NT2/D1 (cell line): Measurements from ENCODE around the gene COA3.

Source experiments
- DNase-seq: peaks from one replicate; pipeline ENCODE4 v3.0.0-alpha.2; 2011; ENCODE audit warnings: low read depth, low spot score
- H3K27me3 ChIP-seq: 2 replicates; pipeline ENCODE4 v1.6.0; 2011; ENCODE audit warnings: mild to moderate bottlenecking; ENCODE audit not compliant: insufficient read length, insufficient read depth
- H3K36me3 ChIP-seq: 2 replicates; pipeline ENCODE4 v1.6.1; 2011; ENCODE audit warnings: mild to moderate bottlenecking, low read length, mixed read lengths; ENCODE audit not compliant: insufficient read depth, insufficient read length
- H3K4me1 ChIP-seq: 2 replicates; pipeline ENCODE4 v1.5.1; 2011; ENCODE audit not compliant: insufficient read depth, insufficient read length
- H3K4me3 ChIP-seq: 2 replicates; pipeline ENCODE4 v1.5.1; 2011; ENCODE audit warnings: low read depth; ENCODE audit not compliant: insufficient read length
- H3K9ac ChIP-seq: 2 replicates; pipeline ENCODE4 v1.6.0; 2011; ENCODE audit warnings: low read depth; ENCODE audit not compliant: insufficient read length
- H3K9me3 ChIP-seq: 2 replicates; pipeline ENCODE4 v1.5.1; 2011; ENCODE audit warnings: mild to moderate bottlenecking, low read length; ENCODE audit not compliant: insufficient read depth
- SUZ12 ChIP-seq: IDR thresholded peaks from 2 replicates; pipeline ENCODE4 v1.6.1; 2011; ENCODE audit not compliant: insufficient read length, insufficient read depth; ENCODE audit errors: extremely low read depth
- YY1 ChIP-seq: IDR thresholded peaks from 2 replicates; pipeline ENCODE4 v1.6.1; 2011; ENCODE audit not compliant: insufficient read length, insufficient read depth
- ZNF274 ChIP-seq: IDR thresholded peaks from 2 replicates; pipeline ENCODE4 v1.6.1; 2011; ENCODE audit warnings: mild to moderate bottlenecking, low read depth, low read length

COA3 gene

DNA sequence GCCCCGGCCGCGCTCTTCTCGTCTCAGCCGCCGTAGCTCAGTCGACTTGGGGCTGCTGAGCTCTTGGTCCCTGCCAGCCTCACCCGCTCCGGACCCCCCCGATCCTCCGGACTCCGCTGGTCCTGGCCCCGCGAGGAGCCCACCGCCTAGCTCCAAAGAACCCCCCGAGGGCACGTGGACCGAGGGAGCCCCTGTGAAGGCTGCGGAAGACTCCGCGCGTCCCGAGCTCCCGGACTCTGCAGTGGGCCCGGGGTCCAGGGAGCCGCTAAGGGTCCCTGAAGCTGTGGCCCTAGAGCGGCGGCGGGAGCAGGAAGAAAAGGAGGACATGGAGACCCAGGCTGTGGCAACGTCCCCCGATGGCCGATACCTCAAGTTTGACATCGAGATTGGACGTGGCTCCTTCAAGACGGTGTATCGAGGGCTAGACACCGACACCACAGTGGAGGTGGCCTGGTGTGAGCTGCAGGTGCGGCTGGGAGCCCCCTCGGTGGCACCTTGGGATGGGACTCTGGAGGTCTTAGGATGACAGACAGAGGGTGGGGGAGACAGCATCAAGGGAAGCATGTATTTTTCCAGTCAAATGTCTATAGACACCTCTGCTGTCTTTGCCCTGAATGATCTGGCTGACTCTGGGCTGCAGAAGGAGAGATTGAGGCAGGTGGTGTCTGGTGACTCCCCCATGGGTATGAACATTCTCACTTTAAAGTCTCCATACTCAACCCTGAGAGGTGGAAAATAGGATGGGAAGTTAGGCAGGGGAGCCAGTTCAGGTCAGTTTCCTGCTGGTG is 17.5 kb downstream of the COA3 start:
- Histone ChIP-seq H3K4me1 (peaks cover 20% of the 10 kb centered on the region), H3K27me3 (peaks cover 13% of the 10 kb centered on the region), H3K9me3 (no peaks in the 10 kb centered on the region), H3K36me3 (peaks cover 60% of the 10 kb centered on the region), H3K4me3 (peak overlapping the region; percentile 56), H3K9ac (peak overlapping the region; percentile 87)
- DNase-seq, result no peak
- TF ChIP-seq YY1, result no peak
- TF ChIP-seq ZNF274, result no peak
- TF ChIP-seq SUZ12, result no peak

GRCh38 chr17:42779936-42780850 is 18.3 kb downstream of the COA3 start, which contains the start of gene WNK4:
TSS of gene WNK4 (plus strand) at chr17:42780610. CDS start at chr17:42780699, 89 bp downstream.
- H3K9ac ChIP-seq, result peak within 1 kb of the TSS; percentile 87
- H3K4me3 ChIP-seq, result peak within 1 kb of the TSS; percentile 56
- no peaks in the 10 kb centered on the region for H3K9me3 ChIP-seq
- no peak for TF ChIP-seq SUZ12
- no peak for TF ChIP-seq YY1
- TF ChIP-seq ZNF274, result no peak
- DNase-seq, result no peak
- H3K36me3 ChIP-seq, result peaks cover 60% of the 10 kb centered on the region
- H3K4me1 ChIP-seq, result peaks cover 22% of the 10 kb centered on the region
- H3K27me3 ChIP-seq, result peaks cover 13% of the 10 kb centered on the region

DNA sequence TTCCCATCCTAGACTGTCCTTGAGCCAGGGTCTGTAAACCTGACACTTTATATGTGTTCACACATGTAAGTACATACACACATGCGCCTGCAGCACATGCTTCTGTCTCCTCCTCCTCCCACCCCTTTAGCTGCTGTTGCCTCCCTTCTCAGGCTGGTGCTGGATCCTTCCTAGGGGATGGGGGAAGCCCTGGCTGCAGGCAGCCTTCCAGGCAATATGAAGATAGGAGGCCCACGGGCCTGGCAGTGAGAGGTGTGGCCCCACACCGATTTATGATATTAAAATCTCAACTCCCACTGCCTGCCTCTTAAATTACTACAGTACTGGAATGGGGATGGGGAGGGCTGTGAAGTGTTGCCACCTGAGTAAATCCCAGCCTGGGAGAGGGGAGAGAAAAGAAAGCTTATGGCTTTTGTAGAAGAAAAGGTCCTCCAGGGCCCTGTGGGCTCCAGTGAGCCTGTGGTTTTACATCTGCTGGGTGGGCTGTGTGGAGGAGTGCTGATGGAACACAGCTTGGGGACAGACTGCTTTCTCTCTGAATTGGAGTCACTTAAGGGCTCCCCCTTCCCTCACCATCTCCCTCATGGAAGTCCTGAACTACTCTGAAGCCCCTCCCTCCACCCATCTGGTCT is 19.1 kb downstream of the COA3 start:
- Histone ChIP-seq H3K9ac (peak overlapping the region; percentile 87), H3K4me3 (no peak overlapping the region), H3K4me1 (peaks cover 24% of the 10 kb centered on the region), H3K9me3 (no peaks in the 10 kb centered on the region), H3K36me3 (peaks cover 60% of the 10 kb centered on the region), H3K27me3 (peaks cover 13% of the 10 kb centered on the region)
- no peak for DNase-seq
- no peak for TF ChIP-seq YY1
- no peak for TF ChIP-seq ZNF274
- no peak for TF ChIP-seq SUZ12

GRCh38 chr17:42778570-42778969 is 19.9 kb downstream of the COA3 start:
- H3K36me3 ChIP-seq, result peaks cover 54% of the 10 kb centered on the region
- no peak overlapping the region for H3K9ac ChIP-seq
- DNase-seq, result no peak
- H3K27me3 ChIP-seq, result peaks cover 13% of the 10 kb centered on the region
- H3K9me3 ChIP-seq, result no peaks in the 10 kb centered on the region
- no peak for TF ChIP-seq ZNF274
- no peak for TF ChIP-seq YY1
- no peak overlapping the region for H3K4me3 ChIP-seq
- peaks cover 21% of the 10 kb centered on the region for H3K4me1 ChIP-seq

GRCh38 chr17:42775534-42776098 is 22.9 kb downstream of the COA3 start:
- H3K36me3 ChIP-seq, result peaks cover 54% of the 10 kb centered on the region
- H3K9ac ChIP-seq, result no peak overlapping the region
- TF ChIP-seq ZNF274, result no peak
- TF ChIP-seq YY1, result no peak
- no peak for TF ChIP-seq SUZ12
- H3K9me3 ChIP-seq, result no peaks in the 10 kb centered on the region
- no peak for DNase-seq
- H3K4me1 ChIP-seq, result peaks cover 13% of the 10 kb centered on the region
- H3K4me3 ChIP-seq, result no peak overlapping the region
- H3K27me3 ChIP-seq, result no peaks in the 10 kb centered on the region

GRCh38 chr17:42774066-42774745 is 24.3 kb downstream of the COA3 start:
- TF ChIP-seq SUZ12 (no peak), YY1 (no peak), ZNF274 (no peak)
- Histone ChIP-seq H3K9me3 (no peaks in the 10 kb centered on the region), H3K4me1 (peaks cover 9% of the 10 kb centered on the region), H3K27me3 (no peaks in the 10 kb centered on the region), H3K4me3 (peak overlapping the region; percentile 88), H3K9ac (peak overlapping the region; percentile 97), H3K36me3 (peaks cover 49% of the 10 kb centered on the region)
- DNase-seq, result no peak
